H1 (cell line): Measurements from ENCODE around the gene CCDC175. TPM values are rescaled to one million over a fixed set of nuclear protein-coding genes. Genes with fewer than 3 reads are reported as not detected.

ENCODE experiments used
- CTCF ChIA-PET: fragments of 300-600 bp; sonication (Branson Sonifier 250); formaldehyde crosslinking; loops from one replicate; lab custom pipeline; 2021; ENCODE audit not compliant: partially characterized antibody; lab: Charles Lee
- POLR2A ChIA-PET: fragments of 300-600 bp; sonication (Branson Sonifier 250); formaldehyde crosslinking; loops from one replicate; lab custom pipeline; 2021; ENCODE audit warnings: inconsistent platforms; ENCODE audit not compliant: partially characterized antibody; lab: Charles Lee
- DNase-seq, 2 experiments: peaks; one replicate each; pipeline versions ENCODE4 v3.0.0 to v3.0.0-alpha.2; 2010 to 2022; ENCODE audit warnings: low spot score in 2 of 2, low read depth in 1 of 2, mixed read lengths in 1 of 2
- FAIRE-seq: peaks from 2 replicates; lab custom pipeline; 2011; peaks lifted over from hg19 to GRCh38; lab: Jason Lieb, UNC
- H2AFZ ChIP-seq: 2 replicates; pipeline ENCODE4 v1.8.1; 2012; ENCODE audit warnings: low read length, inconsistent platforms
- H2AK5ac ChIP-seq: 2 replicates; pipeline ENCODE4 v1.6.1; 2013; ENCODE audit warnings: low read depth, low read length
- H2BK120ac ChIP-seq: replicated peaks from 2 replicates; pipeline ENCODE3; 2013; ENCODE audit warnings: low read depth, low read length, inconsistent platforms
- H2BK12ac ChIP-seq: 2 replicates; pipeline ENCODE4 v1.6.1; 2013; ENCODE audit warnings: low read depth, low read length
- H2BK15ac ChIP-seq: 2 replicates; pipeline ENCODE4 v1.6.1; 2013; ENCODE audit warnings: low read length
- H2BK20ac ChIP-seq: 2 replicates; pipeline ENCODE4 v1.6.1; 2013; ENCODE audit warnings: low read length
- H2BK5ac ChIP-seq: 2 replicates; pipeline ENCODE4 v1.6.1; 2013; ENCODE audit warnings: low read depth, low read length
- H3K14ac ChIP-seq: 2 replicates; pipeline ENCODE4 v1.6.1; 2013; ENCODE audit warnings: inconsistent platforms; ENCODE audit not compliant: insufficient read length
- H3K18ac ChIP-seq: 2 replicates; pipeline ENCODE4 v1.6.1; 2013; ENCODE audit warnings: low read length; ENCODE audit errors: extremely low read depth
- H3K23ac ChIP-seq: 2 replicates; pipeline ENCODE4 v1.6.1; 2013; ENCODE audit warnings: inconsistent platforms; ENCODE audit not compliant: insufficient read length
- H3K23me2 ChIP-seq: 2 replicates; pipeline ENCODE4 v1.6.1; 2013; ENCODE audit warnings: low read depth, low read length
- H3K27ac ChIP-seq: 2 replicates; pipeline ENCODE4 v1.6.1; 2011; ENCODE audit warnings: low read depth, low read length, inconsistent platforms
- H3K27me3 ChIP-seq, 4 experiments: replicated peaks in 1 of 4; 1 replicate in 1 of 4; 2 replicates in 3 of 4; pipeline versions ENCODE4 v1.6.1 to v1.8.1; 2011 to 2013; ENCODE audit warnings: low read length in 3 of 4, mild to moderate bottlenecking in 3 of 4, inconsistent platforms in 2 of 4, mixed read lengths in 2 of 4, moderate library complexity in 1 of 4; ENCODE audit not compliant: control insufficient read depth in 3 of 4, insufficient read depth in 3 of 4; ENCODE audit errors: extremely low read depth in 1 of 4
- H3K36me3 ChIP-seq, 4 experiments: 2 replicates each; pipeline versions ENCODE4 v1.6.1 to v1.8.1; 2011 to 2013; ENCODE audit warnings: mild to moderate bottlenecking in 4 of 4, low read length in 3 of 4, moderate library complexity in 2 of 4, control low read depth in 1 of 4, inconsistent platforms in 1 of 4; ENCODE audit not compliant: insufficient read depth in 4 of 4, control insufficient read depth in 2 of 4
- H3K4ac ChIP-seq: replicated peaks from 2 replicates; pipeline ENCODE3; 2013; ENCODE audit warnings: low read length, low read depth, mixed read lengths, inconsistent platforms; ENCODE audit not compliant: insufficient read length
- H3K4me1 ChIP-seq, 4 experiments: replicated peaks in 1 of 4; 1 replicate in 1 of 4; 2 replicates in 3 of 4; pipeline versions ENCODE4 v1.6.1 to v1.8.1; 2011 to 2013; ENCODE audit warnings: low read length in 3 of 4, inconsistent platforms in 2 of 4, mixed read lengths in 1 of 4; ENCODE audit not compliant: insufficient read depth in 4 of 4, control insufficient read depth in 3 of 4
- H3K4me2 ChIP-seq, 2 experiments: 2 replicates each; pipeline versions ENCODE4 v1.6.1 to v1.8.1; 2011 to 2013; ENCODE audit warnings: low read depth in 2 of 2, low read length in 2 of 2, control low read depth in 1 of 2, inconsistent platforms in 1 of 2, mild to moderate bottlenecking in 1 of 2; ENCODE audit not compliant: insufficient read depth in 1 of 2
- H3K4me3 ChIP-seq, 4 experiments: fragments of 200-600, 300-600 bp in 1 of 4; sonication (generic), shearing (Covaris generic), sonication (Bioruptor Twin) in 1 of 4; 2 replicates each; pipeline versions ENCODE4 v1.5.1 to v1.8.1; 2011 to 2016; ENCODE audit warnings: low read length in 4 of 4, low read depth in 3 of 4, control low read depth in 2 of 4, inconsistent platforms in 2 of 4, mild to moderate bottlenecking in 2 of 4, mixed read lengths in 1 of 4, moderate library complexity in 1 of 4; ENCODE audit not compliant: insufficient read depth in 2 of 4; ENCODE audit errors: extremely low read depth in 1 of 4
- H3K56ac ChIP-seq: replicated peaks from 2 replicates; pipeline ENCODE3; 2013; ENCODE audit warnings: low read depth, mild to moderate bottlenecking, mixed read lengths, low read length, inconsistent platforms; ENCODE audit not compliant: insufficient read length
- H3K79me1 ChIP-seq: 2 replicates; pipeline ENCODE4 v1.6.1; 2013; ENCODE audit warnings: low read depth, low read length, control low read depth
- H3K79me2 ChIP-seq, 2 experiments: 2 replicates each; pipeline versions ENCODE4 v1.6.1 to v1.8.1; 2012 to 2013; ENCODE audit warnings: low read length in 2 of 2, mild to moderate bottlenecking in 2 of 2, inconsistent platforms in 1 of 2; ENCODE audit not compliant: insufficient read depth in 2 of 2, control insufficient read depth in 1 of 2
- H3K9ac ChIP-seq, 4 experiments: replicated peaks in 1 of 4; 1 replicate in 1 of 4; 2 replicates in 3 of 4; pipeline versions ENCODE4 v1.6.1 to v1.8.1; 2011 to 2013; ENCODE audit warnings: low read depth in 3 of 4, low read length in 3 of 4, control low read depth in 2 of 4, mild to moderate bottlenecking in 2 of 4, moderate library complexity in 2 of 4, inconsistent platforms in 1 of 4; ENCODE audit errors: extremely low read depth in 1 of 4
- H3K9me3 ChIP-seq, 2 experiments: 2 replicates each; pipeline versions ENCODE4 v1.6.1 to v1.8.1; 2012 to 2013; ENCODE audit warnings: mild to moderate bottlenecking in 2 of 2, moderate library complexity in 2 of 2, control low read depth in 1 of 2, inconsistent platforms in 1 of 2, low read depth in 1 of 2, low read length in 1 of 2, mixed read lengths in 1 of 2; ENCODE audit not compliant: insufficient read depth in 2 of 2
- H4K20me1 ChIP-seq, 2 experiments: replicated peaks in 1 of 2; 2 replicates each; pipeline versions ENCODE3 to v1.8.1; 2011 to 2013; ENCODE audit warnings: inconsistent platforms in 2 of 2, low read length in 2 of 2, mild to moderate bottlenecking in 1 of 2; ENCODE audit not compliant: insufficient read depth in 2 of 2, control insufficient read depth in 1 of 2
- H4K5ac ChIP-seq: 2 replicates; pipeline ENCODE4 v1.6.1; 2013; ENCODE audit warnings: low read length, low read depth, mixed read lengths, inconsistent platforms; ENCODE audit not compliant: insufficient read length
- H4K8ac ChIP-seq: 2 replicates; pipeline ENCODE4 v1.8.0; 2013; ENCODE audit warnings: mild to moderate bottlenecking, moderate library complexity, low read length, inconsistent platforms; ENCODE audit not compliant: insufficient read depth; ENCODE audit errors: extremely low read depth
- H4K91ac ChIP-seq: replicated peaks from 2 replicates; pipeline ENCODE3; 2013; ENCODE audit warnings: low read length, mixed read lengths, inconsistent platforms; ENCODE audit not compliant: insufficient read length
- CBX8 ChIP-seq: fragments of 300-800, 300-1000 bp; sonication (generic); IDR thresholded peaks from 2 replicates; pipeline ENCODE4 v1.7.1; 2016; ENCODE audit warnings: low read depth, low read length, borderline replicate concordance
- CEBPB ChIP-seq: IDR thresholded peaks from 2 replicates; pipeline ENCODE4 v1.6.1; 2012; ENCODE audit warnings: low read depth, low read length
- CTBP2 ChIP-seq: IDR thresholded peaks from 2 replicates; pipeline ENCODE4 v1.7.0; 2011; ENCODE audit warnings: borderline replicate concordance, mild to moderate bottlenecking, moderate library complexity, mixed read lengths, low read length; ENCODE audit not compliant: insufficient read depth, insufficient read length
- FOSL1 ChIP-seq: IDR thresholded peaks from 2 replicates; pipeline ENCODE4 v1.6.1; 2011; ENCODE audit warnings: mild to moderate bottlenecking, low read depth, low read length, moderate library complexity; ENCODE audit not compliant: insufficient read depth
- GABPA ChIP-seq: IDR thresholded peaks from 2 replicates; pipeline ENCODE4 v1.6.1; 2011; ENCODE audit warnings: mild to moderate bottlenecking, low read length, moderate library complexity, borderline replicate concordance; ENCODE audit not compliant: insufficient read depth
- HDAC6 ChIP-seq: IDR thresholded peaks from one replicate; pipeline ENCODE4 v1.7.1; 2012; ENCODE audit warnings: low read depth, mild to moderate bottlenecking, inconsistent platforms, low read length, moderate library complexity
- KDM1A ChIP-seq: fragments of 200-600, 300-600 bp; sonication (generic); IDR thresholded peaks from 2 replicates; pipeline ENCODE4 v1.7.1; 2016; ENCODE audit warnings: mild to moderate bottlenecking, low read length, borderline replicate concordance
- RAD21 ChIP-seq, 2 experiments: IDR thresholded peaks in 1 of 2; conservative IDR thresholded peaks in 1 of 2; 2 replicates each; pipeline ENCODE4 v1.6.1; 2011; ENCODE audit warnings: low read depth in 2 of 2, low read length in 2 of 2, improper control_type of control experiment in 1 of 2, inconsistent platforms in 1 of 2, mild to moderate bottlenecking in 1 of 2, moderate library complexity in 1 of 2
- SAP30 ChIP-seq: fragments of 300-600 bp; sonication (generic); IDR thresholded peaks from 2 replicates; pipeline ENCODE4 v1.7.1; 2012; ENCODE audit warnings: low read length, moderate library complexity, mild to moderate bottlenecking, inconsistent platforms; ENCODE audit not compliant: insufficient read depth, insufficient replicate concordance
- SIN3A ChIP-seq, 2 experiments: IDR thresholded peaks in 1 of 2; conservative IDR thresholded peaks in 1 of 2; 2 replicates each; pipeline ENCODE4 v1.6.1; 2011 to 2012; ENCODE audit warnings: low read length in 2 of 2, improper control_type of control experiment in 1 of 2, low read depth in 1 of 2, mild to moderate bottlenecking in 1 of 2
- SP1 ChIP-seq: IDR thresholded peaks from 2 replicates; pipeline ENCODE4 v1.6.1; 2011; ENCODE audit warnings: low read depth, low read length
- YY1 ChIP-seq: IDR thresholded peaks from 2 replicates; pipeline ENCODE4 v1.6.1; 2011; ENCODE audit warnings: low read depth, mild to moderate bottlenecking, low read length
- WGBS, 2 experiments: shearing (Covaris generic) in 1 of 2; methylation state at CpG; one replicate each; pipeline versions ENCODE4 v1.1.6 to v1.1.7; 2013 to 2015; ENCODE audit warnings: low lambda C conversion rate in 2 of 2, mixed read lengths in 2 of 2, inconsistent platforms in 1 of 2, low coverage in 1 of 2, missing lambda C conversion rate in 1 of 2; ENCODE audit not compliant: insufficient replicate concordance in 2 of 2, insufficient coverage in 1 of 2, insufficient read length in 1 of 2; ENCODE audit errors: extremely low coverage in 1 of 2, missing lambda C conversion rate in 1 of 2; 5-methylcytosine and 5-hydroxymethylcytosine counted together
- polyA plus RNA-seq, 7 experiments: library from polyadenylated mRNA; depleted of rRNA in 3 of 7; stranded (reverse) in 5 of 7; unstranded in 2 of 7; fragments of >200 nt in 5 of 7; fragments of 200-250 nt in 2 of 7; gene quantifications; 1 replicate in 5 of 7; 2 replicates in 1 of 7; 4 replicates in 1 of 7; pipeline versions ENCODE4 v1.2.1 to v1.2.3, GENCODE V29; 2011 to 2013; ENCODE audit warnings: missing spikeins in 2 of 7, mixed read lengths in 2 of 7
- total RNA-seq: library from RNA; stranded (reverse); fragmentation: NEBNext Ultra II Directional; extraction: Animal tissue kit (Norgen Biotek cat#: 25700); gene quantifications from 2 replicates; pipeline ENCODE4 v1.2.1, GENCODE V29; 2021
- TF ChIP-seq, protein P1 (sequence below): IDR thresholded peaks from 2 replicates; pipeline ENCODE4 v1.6.1; 2012; ENCODE audit warnings: inconsistent platforms

Gene CCDC175
- total and polyA plus RNA-seq, 2 of the 8 experiments (the other 6 are each of a cell fraction or from before 2014, with no cell fraction given): 0.19 TPM; not detected in 1

GRCh38 chr14:59601056-59601455 lies 24.4 kb upstream of the CCDC175 start:
- H3K27ac ChIP-seq: no peak overlapping the region
- no peak for FAIRE-seq
- no peak for TF ChIP-seq RAD21 (IDR thresholded peaks at IDR 0.05 in 1 of 2, conservative IDR thresholded peaks at IDR 0.05 in 1 of 2; ENCODE audit: low read depth in 2 of 2, low read length in 2 of 2)
- no peak for TF ChIP-seq SP1
- no peak for TF ChIP-seq KDM1A
- no peak for TF ChIP-seq HDAC6
- TF ChIP-seq SIN3A (conservative IDR thresholded peaks at IDR 0.05 in 1 of 2, IDR thresholded peaks at IDR 0.05 in 1 of 2; ENCODE audit: low read depth in 1 of 2, low read length in 2 of 2): no peak
- no peak for TF ChIP-seq CEBPB
- TF ChIP-seq CTBP2: no peak
- TF ChIP-seq CBX8: no peak
- TF ChIP-seq, protein P1, sequence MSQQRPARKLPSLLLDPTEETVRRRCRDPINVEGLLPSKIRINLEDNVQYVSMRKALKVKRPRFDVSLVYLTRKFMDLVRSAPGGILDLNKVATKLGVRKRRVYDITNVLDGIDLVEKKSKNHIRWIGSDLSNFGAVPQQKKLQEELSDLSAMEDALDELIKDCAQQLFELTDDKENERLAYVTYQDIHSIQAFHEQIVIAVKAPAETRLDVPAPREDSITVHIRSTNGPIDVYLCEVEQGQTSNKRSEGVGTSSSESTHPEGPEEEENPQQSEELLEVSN: no peak
- TF ChIP-seq YY1: no peak
- no peak for TF ChIP-seq SAP30
- no peak for TF ChIP-seq FOSL1
- no peak for TF ChIP-seq GABPA

More at GRCh38 chr14:59601056-59601455, 24.4 kb upstream of the CCDC175 start:
- no peak overlapping the region for H2AK5ac ChIP-seq
- no peaks in the 10 kb centered on the region for H3K9me3 ChIP-seq
- H2BK120ac ChIP-seq: no peak overlapping the region
- H3K27me3 ChIP-seq: no peaks in the 10 kb centered on the region
- H3K4ac ChIP-seq: no peak overlapping the region
- ChIA-PET POLR2A (interaction anchor here (1.0 kb wide), 1 partner anchor 11 kb away, joined by 3 read pairs; no protein-coding TSS in a partner anchor), CTCF (no interaction called here)
- no peak overlapping the region for H2AFZ ChIP-seq
- H3K79me2 ChIP-seq: no peaks in the 10 kb centered on the region
- H3K18ac ChIP-seq: no peak overlapping the region
- H2BK20ac ChIP-seq: no peak overlapping the region
- H4K20me1 ChIP-seq: no peaks in the 10 kb centered on the region
- H4K5ac ChIP-seq: no peak overlapping the region
- H3K23ac ChIP-seq: no peak overlapping the region
- H3K56ac ChIP-seq: no peak overlapping the region
- H3K79me1 ChIP-seq: no peaks in the 10 kb centered on the region
- no peaks in the 10 kb centered on the region for H3K23me2 ChIP-seq
- no peak overlapping the region for H3K9ac ChIP-seq
- no peak for DNase-seq
- no peak overlapping the region for H2BK12ac ChIP-seq
- no peak overlapping the region for H2BK5ac ChIP-seq
- WGBS, 2 experiments: 91% methylated on average over 3 of the region's 3 CpGs; no CpG with 5 or more reads in 1 of the 2 experiments
- no peak overlapping the region for H3K4me3 ChIP-seq
- no peaks in the 10 kb centered on the region for H3K36me3 ChIP-seq
- H3K14ac ChIP-seq: no peak overlapping the region
- no peak overlapping the region for H4K8ac ChIP-seq
- H2BK15ac ChIP-seq: no peak overlapping the region
- no peak overlapping the region for H3K4me2 ChIP-seq
- no peaks in the 10 kb centered on the region for H3K4me1 ChIP-seq
- H4K91ac ChIP-seq: no peak overlapping the region
